SK-N-SH treated with all-trans-retinoic acid at 6 μM for 48 hours (cell line): ENCODE data around the gene CD47.

Experiments used
- ATAC-seq: fragments of 200-7000 bp; cut with Tn5 transposase; 3 replicates; pipeline ENCODE4 v1.9.1; 2020; ENCODE audit warnings: mild to moderate bottlenecking, moderate library complexity
- ARNTL ChIP-seq: fragments of 450-650 bp; formaldehyde crosslinking; IDR thresholded peaks from 2 replicates; pipeline ENCODE4 v1.5.0; 2020; ENCODE audit warnings: low read depth, mild to moderate bottlenecking, moderate library complexity, borderline replicate concordance
- BACH2 ChIP-seq: fragments of 250-450 bp; sonication (Bioruptor Pico); IDR thresholded peaks from 2 replicates; pipeline ENCODE4 v1.9.0; 2021; ENCODE audit warnings: mild to moderate bottlenecking, borderline replicate concordance
- CREB5 ChIP-seq: fragments of 250-450 bp; sonication (Bioruptor Pico); IDR thresholded peaks from 2 replicates; pipeline ENCODE4 v1.5.1; 2020; ENCODE audit warnings: low read depth, mild to moderate bottlenecking, moderate library complexity
- CSDC2 ChIP-seq: fragments of 250-450 bp; sonication (Bioruptor Pico); IDR thresholded peaks from 2 replicates; pipeline ENCODE4 v1.5.0; 2020; ENCODE audit warnings: mild to moderate bottlenecking, moderate library complexity
- CSRNP3 ChIP-seq: fragments of 250-450 bp; sonication (Bioruptor Pico); IDR thresholded peaks from 2 replicates; pipeline ENCODE4 v1.5.1; 2021; ENCODE audit warnings: mild to moderate bottlenecking, moderate library complexity
- ESRRG ChIP-seq: fragments of 250-450 bp; sonication (Bioruptor Pico); IDR thresholded peaks from 2 replicates; pipeline ENCODE4 v1.6.1; 2021; ENCODE audit warnings: mild to moderate bottlenecking
- GLIS3 ChIP-seq: fragments of 250-450 bp; sonication (Bioruptor Pico); IDR thresholded peaks from 2 replicates; pipeline ENCODE4 v1.5.0; 2020; ENCODE audit warnings: mild to moderate bottlenecking, moderate library complexity
- ISL1 ChIP-seq: fragments of 250-450 bp; sonication (Bioruptor Pico); IDR thresholded peaks from 2 replicates; pipeline ENCODE4 v2.1.2; 2022; ENCODE audit warnings: mild to moderate bottlenecking, moderate library complexity
- OSR1 ChIP-seq: fragments of 250-450 bp; sonication (Bioruptor Pico); IDR thresholded peaks from 2 replicates; pipeline ENCODE4 v1.8.0; 2022; ENCODE audit warnings: moderate library complexity, mild to moderate bottlenecking, inconsistent platforms
- PATZ1 ChIP-seq: fragments of 250-450 bp; sonication (Bioruptor Pico); IDR thresholded peaks from 2 replicates; pipeline ENCODE4 v1.8.0; 2020; ENCODE audit warnings: mild to moderate bottlenecking, moderate library complexity, borderline replicate concordance
- PPARA ChIP-seq: fragments of 250-450 bp; sonication (Bioruptor Pico); IDR thresholded peaks from 2 replicates; pipeline ENCODE4 v1.5.0; 2020; ENCODE audit warnings: mild to moderate bottlenecking, borderline replicate concordance
- RARB ChIP-seq: fragments of 250-450 bp; sonication (Bioruptor Pico); IDR thresholded peaks from 2 replicates; pipeline ENCODE4 v1.8.0; 2021; ENCODE audit warnings: mild to moderate bottlenecking, moderate library complexity
- SNAI2 ChIP-seq: fragments of 250-450 bp; sonication (Bioruptor Pico); IDR thresholded peaks from 2 replicates; pipeline ENCODE4 v1.5.0; 2020; ENCODE audit warnings: mild to moderate bottlenecking, moderate library complexity
- TCF4 ChIP-seq: fragments of 250-450 bp; sonication (Bioruptor Pico); IDR thresholded peaks from 2 replicates; pipeline ENCODE4 v1.8.0; 2021; ENCODE audit warnings: mild to moderate bottlenecking, moderate library complexity, borderline replicate concordance
- TOX ChIP-seq: fragments of 250-450 bp; sonication (Bioruptor Pico); IDR thresholded peaks from 2 replicates; pipeline ENCODE4 v1.8.0; 2021; ENCODE audit warnings: mild to moderate bottlenecking, moderate library complexity, borderline replicate concordance
- TSHZ2 ChIP-seq: fragments of 250-450 bp; sonication (Bioruptor Pico); IDR thresholded peaks from 2 replicates; pipeline ENCODE4 v1.5.0; 2020; ENCODE audit warnings: mild to moderate bottlenecking, moderate library complexity
- ZC3H10 ChIP-seq: fragments of 250-450 bp; sonication (Bioruptor Pico); IDR thresholded peaks from 2 replicates; pipeline ENCODE4 v1.5.1; 2021; ENCODE audit warnings: mild to moderate bottlenecking, moderate library complexity
- ZFP3 ChIP-seq: fragments of 250-450 bp; sonication (Bioruptor Pico); IDR thresholded peaks from 2 replicates; pipeline ENCODE4 v1.5.0; 2020; ENCODE audit warnings: mild to moderate bottlenecking, moderate library complexity
- ZFP30 ChIP-seq: fragments of 450-650 bp; formaldehyde crosslinking; IDR thresholded peaks from 2 replicates; pipeline ENCODE4 v1.5.0; 2022; ENCODE audit warnings: mild to moderate bottlenecking, moderate library complexity
- ZNF565 ChIP-seq: fragments of 450-650 bp; formaldehyde crosslinking; conservative IDR thresholded peaks from 2 replicates; pipeline ENCODE4 v1.5.0; 2020; ENCODE audit warnings: low read depth, mild to moderate bottlenecking, moderate library complexity
- ZNF70 ChIP-seq: fragments of 450-650 bp; formaldehyde crosslinking; IDR thresholded peaks from 2 replicates; pipeline ENCODE4 v1.5.0; 2020; ENCODE audit warnings: mild to moderate bottlenecking, moderate library complexity
- ZNF8 ChIP-seq: fragments of 450-650 bp; formaldehyde crosslinking; IDR thresholded peaks from 2 replicates; pipeline ENCODE4 v1.5.0; 2020; ENCODE audit warnings: mild to moderate bottlenecking, moderate library complexity

The CD47 gene

GRCh38 chr3:108036401-108036800, 54.4 kb downstream of the CD47 start (continued):
- TF ChIP-seq ESRRG = no peak
- no peak for TF ChIP-seq GLIS3 (CRISPR knock-in tag)
- TF ChIP-seq TOX (CRISPR knock-in tag) = no peak

- ATAC-seq = no peak
These were observed 55.1 kb downstream of the CD47 start for GRCh38 chr3:108035751-108036150.

GRCh38 chr3:108031895-108032294, 58.9 kb downstream of the CD47 start:
- ATAC-seq = no peak
- TF ChIP-seq ZNF70 (CRISPR knock-in tag) = no peak
- TF ChIP-seq CREB5 (CRISPR knock-in tag) = no peak
- no peak for TF ChIP-seq PPARA
- no peak for TF ChIP-seq ISL1 (CRISPR knock-in tag)
- no peak for TF ChIP-seq RARB (CRISPR knock-in tag)
- no peak for TF ChIP-seq ZNF8 (CRISPR knock-in tag)
- TF ChIP-seq ESRRG = no peak
- no peak for TF ChIP-seq CSDC2
- no peak for TF ChIP-seq ZFP3 (CRISPR knock-in tag)
- TF ChIP-seq BACH2 (CRISPR knock-in tag) = no peak

More at GRCh38 chr3:108035751-108036150, 55.1 kb downstream of the CD47 start:
- TF ChIP-seq RARB (CRISPR knock-in tag) (no peak), GLIS3 (CRISPR knock-in tag) (no peak), BACH2 (CRISPR knock-in tag) (no peak), ESRRG (no peak), ZC3H10 (no peak), TOX (CRISPR knock-in tag) (no peak), OSR1 (CRISPR knock-in tag) (no peak), SNAI2 (no peak), ISL1 (CRISPR knock-in tag) (no peak), ZNF70 (CRISPR knock-in tag) (no peak), ZNF565 (CRISPR knock-in tag) (no peak), ZFP30 (CRISPR knock-in tag) (no peak), TSHZ2 (CRISPR knock-in tag) (no peak), CREB5 (CRISPR knock-in tag) (no peak), PATZ1 (no peak), TCF4 (CRISPR knock-in tag) (no peak), ZNF8 (CRISPR knock-in tag) (no peak), CSRNP3 (CRISPR knock-in tag) (no peak), ARNTL (CRISPR knock-in tag) (no peak), CSDC2 (no peak)
